D341Med (cell line): ENCODE data around the gene DYNLT3.

Experiments used
- DNase-seq: peaks from one replicate; pipeline ENCODE4 v3.0.0; 2012; ENCODE audit warnings: low spot score

The DYNLT3 gene

GRCh38 chrX:37846934-37847732 is at the start of gene DYNLT3:
Gene DYNLT3 (minus strand): TSS chrX:37847571. CDS start chrX:37847510, 61 bp downstream.
- peak; percentile 87 for DNase-seq

- DNase-seq = no peak
Observed at GRCh38 chrX:37896511-37896890, 49.1 kb upstream of the DYNLT3 start.

GRCh38 chrX:37895795-37896510 is 48.6 kb upstream of the DYNLT3 start:
- no peak for DNase-seq

GRCh38 chrX:37894725-37895124 is 47.4 kb upstream of the DYNLT3 start:
- DNase-seq = no peak

GRCh38 chrX:37888010-37888409 is 40.6 kb upstream of the DYNLT3 start:
- DNase-seq = no peak

GRCh38 chrX:37887347-37887746 is 40.0 kb upstream of the DYNLT3 start:
- DNase-seq = no peak

- no peak for DNase-seq
Observed at GRCh38 chrX:37883196-37883595, 35.8 kb upstream of the DYNLT3 start.

- DNase-seq = no peak
Observed at GRCh38 chrX:37879692-37880091, 32.3 kb upstream of the DYNLT3 start.

- no peak for DNase-seq
Observed at GRCh38 chrX:37876716-37877115, 29.3 kb upstream of the DYNLT3 start.

- DNase-seq = no peak
Observed at GRCh38 chrX:37875675-37876074, 28.3 kb upstream of the DYNLT3 start.

GRCh38 chrX:37873220-37873619 is 25.8 kb upstream of the DYNLT3 start:
- DNase-seq = no peak

GRCh38 chrX:37872303-37872655 is 24.9 kb upstream of the DYNLT3 start:
- DNase-seq = no peak

GRCh38 chrX:37871626-37872302 is 24.4 kb upstream of the DYNLT3 start:
- DNase-seq = no peak

- DNase-seq = no peak
Observed at GRCh38 chrX:37867536-37868153, 20.3 kb upstream of the DYNLT3 start.

GRCh38 chrX:37863728-37864127 is 16.4 kb upstream of the DYNLT3 start:
- DNase-seq = no peak

- DNase-seq = no peak
Observed at GRCh38 chrX:37862851-37863250, 15.5 kb upstream of the DYNLT3 start.

GRCh38 chrX:37860721-37861120 is 13.3 kb upstream of the DYNLT3 start:
- DNase-seq = no peak

- DNase-seq = no peak
Observed at GRCh38 chrX:37854748-37855147, 7.4 kb upstream of the DYNLT3 start.

- no peak for DNase-seq
Observed at GRCh38 chrX:37854148-37854547, 6.8 kb upstream of the DYNLT3 start.

- no peak for DNase-seq
Observed at GRCh38 chrX:37847733-37848197, 394 bp upstream of the DYNLT3 start.

GRCh38 chrX:37846558-37846933 is 825 bp downstream of the DYNLT3 start:
- DNase-seq = no peak

- DNase-seq = no peak
Observed at GRCh38 chrX:37846141-37846540, 1.2 kb downstream of the DYNLT3 start.

- no peak for DNase-seq
Observed at GRCh38 chrX:37844622-37845021, 2.7 kb downstream of the DYNLT3 start.
